HEK293T (cell line): ENCODE data around the gene FAM114A1.

Experiments
- CTCF ChIA-PET: fragments of 350-600 bp; formaldehyde crosslinking; extraction: SDS; loops from one replicate; lab custom pipeline; 2021; ENCODE audit warnings: antibody characterized with exemption, inconsistent platforms; lab: Yijun Ruan, JAX
- POLR2A ChIA-PET: fragments of 350-600 bp; formaldehyde crosslinking; extraction: SDS; loops from one replicate; lab custom pipeline; 2020; ENCODE audit warnings: antibody characterized with exemption, inconsistent platforms; lab: Yijun Ruan, JAX
- DNase-seq: peaks from one replicate; pipeline ENCODE4 v3.0.0; 2012; ENCODE audit warnings: mixed read lengths; ENCODE audit errors: extremely low spot score
- ARNT ChIP-seq: fragments of 450-650 bp; IDR thresholded peaks from 2 replicates; pipeline ENCODE4 v1.6.1; 2017; ENCODE audit warnings: mild to moderate bottlenecking
- BHLHE40 ChIP-seq: fragments of 450-650 bp; IDR thresholded peaks from 2 replicates; pipeline ENCODE4 v1.6.1; 2016; ENCODE audit warnings: mild to moderate bottlenecking, moderate library complexity, borderline replicate concordance
- CTBP1 ChIP-seq: fragments of 450-650 bp; IDR thresholded peaks from 2 replicates; pipeline ENCODE4 v1.6.1; 2016; ENCODE audit warnings: borderline replicate concordance
- ELF4 ChIP-seq: fragments of 450-650 bp; IDR thresholded peaks from 2 replicates; pipeline ENCODE4 v1.6.1; 2017; ENCODE audit warnings: antibody characterized with exemption
- FOXA1 ChIP-seq: fragments of 450-650 bp; IDR thresholded peaks from 2 replicates; pipeline ENCODE4 v1.6.1; 2016; ENCODE audit warnings: mild to moderate bottlenecking
- FOXK2 ChIP-seq: fragments of 450-650 bp; IDR thresholded peaks from 2 replicates; pipeline ENCODE4 v1.6.1; 2016; ENCODE audit warnings: mild to moderate bottlenecking
- FOXM1 ChIP-seq: fragments of 450-650 bp; IDR thresholded peaks from 2 replicates; pipeline ENCODE4 v1.6.1; 2017; ENCODE audit warnings: mild to moderate bottlenecking, borderline replicate concordance
- HDGF ChIP-seq: fragments of 450-650 bp; IDR thresholded peaks from 2 replicates; pipeline ENCODE4 v1.6.1; 2017; ENCODE audit warnings: antibody characterized with exemption, borderline replicate concordance
- L3MBTL2 ChIP-seq: fragments of 450-650 bp; conservative IDR thresholded peaks from 2 replicates; pipeline ENCODE4 v1.6.1; 2016; ENCODE audit warnings: mild to moderate bottlenecking
- LEF1 ChIP-seq: fragments of 450-650 bp; IDR thresholded peaks from 2 replicates; pipeline ENCODE4 v1.6.1; 2017; ENCODE audit warnings: mild to moderate bottlenecking, borderline replicate concordance
- NFRKB ChIP-seq: fragments of 450-650 bp; IDR thresholded peaks from 2 replicates; pipeline ENCODE4 v1.6.1; 2016; ENCODE audit warnings: mild to moderate bottlenecking, moderate library complexity
- SP1 ChIP-seq: fragments of 450-650 bp; IDR thresholded peaks from 2 replicates; pipeline ENCODE4 v1.6.1; 2017
- SUZ12 ChIP-seq: fragments of 450-650 bp; IDR thresholded peaks from 2 replicates; pipeline ENCODE4 v1.6.1; 2016; ENCODE audit warnings: mild to moderate bottlenecking
- TARDBP ChIP-seq: fragments of 450-650 bp; IDR thresholded peaks from 2 replicates; pipeline ENCODE4 v1.6.1; 2016
- ZNF384 ChIP-seq: fragments of 450-650 bp; IDR thresholded peaks from 2 replicates; pipeline ENCODE4 v1.6.1; 2016
- TF ChIP-seq, protein P1 (sequence below): fragments of 450-650 bp; IDR thresholded peaks from 2 replicates; pipeline ENCODE4 v1.6.1; 2016

FAM114A1 gene

DNA sequence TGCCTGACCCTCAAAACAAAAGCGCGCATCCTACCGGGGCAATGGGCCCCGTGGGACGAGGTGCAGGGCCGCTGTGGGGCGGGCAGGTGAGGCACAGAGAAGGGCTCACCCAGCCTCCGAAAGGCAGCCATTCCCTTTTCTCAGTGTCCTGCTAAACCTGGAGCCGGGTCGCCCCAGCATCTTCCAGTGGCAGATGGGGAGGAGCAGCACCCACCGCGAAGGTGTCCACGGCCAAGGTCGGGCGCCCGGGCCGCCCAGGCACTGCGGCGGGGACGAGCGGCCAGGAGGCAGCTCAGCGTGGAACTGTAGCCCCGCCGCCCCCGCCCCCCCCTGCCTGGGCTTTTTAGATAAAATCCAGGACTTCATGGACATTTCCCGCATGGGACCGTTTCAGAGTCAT is 43.8 kb upstream of the FAM114A1 start:
- CTCF ChIA-PET = no interaction called here
- POLR2A ChIA-PET = no interaction called here
- no peak for DNase-seq
- no peak for TF ChIP-seq ELF4
- TF ChIP-seq CTBP1 = no peak
- TF ChIP-seq FOXM1 = no peak
- TF ChIP-seq SUZ12 = no peak
- TF ChIP-seq L3MBTL2 = no peak
- no peak for TF ChIP-seq FOXK2
- no peak for TF ChIP-seq LEF1
- TF ChIP-seq SP1 = no peak
- TF ChIP-seq, protein P1, sequence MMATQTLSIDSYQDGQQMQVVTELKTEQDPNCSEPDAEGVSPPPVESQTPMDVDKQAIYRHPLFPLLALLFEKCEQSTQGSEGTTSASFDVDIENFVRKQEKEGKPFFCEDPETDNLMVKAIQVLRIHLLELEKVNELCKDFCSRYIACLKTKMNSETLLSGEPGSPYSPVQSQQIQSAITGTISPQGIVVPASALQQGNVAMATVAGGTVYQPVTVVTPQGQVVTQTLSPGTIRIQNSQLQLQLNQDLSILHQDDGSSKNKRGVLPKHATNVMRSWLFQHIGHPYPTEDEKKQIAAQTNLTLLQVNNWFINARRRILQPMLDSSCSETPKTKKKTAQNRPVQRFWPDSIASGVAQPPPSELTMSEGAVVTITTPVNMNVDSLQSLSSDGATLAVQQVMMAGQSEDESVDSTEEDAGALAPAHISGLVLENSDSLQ = no peak
- TF ChIP-seq ZNF384 = no peak

DNA sequence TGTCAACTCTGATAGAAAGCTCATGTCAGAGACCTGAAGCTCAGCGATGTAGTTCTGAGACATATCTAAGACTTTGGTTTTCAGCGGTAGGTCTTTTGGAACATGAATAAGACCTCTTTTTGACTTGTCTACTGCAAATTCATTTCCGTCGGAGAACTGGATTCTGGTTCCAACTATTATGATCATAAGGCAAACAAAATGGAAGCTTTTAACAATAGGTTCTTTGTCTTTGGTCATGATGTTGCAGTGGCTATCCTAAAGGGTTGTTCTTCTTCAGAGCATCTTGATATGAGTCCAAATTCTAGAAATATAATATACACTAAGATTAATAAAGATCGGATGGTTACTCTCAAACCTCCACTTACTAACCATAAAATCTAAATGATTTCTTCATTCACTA is 38.4 kb upstream of the FAM114A1 start:
- TF ChIP-seq BHLHE40 (no peak), LEF1 (no peak), FOXM1 (no peak), L3MBTL2 (no peak), SUZ12 (no peak), NFRKB (no peak), CTBP1 (no peak), FOXK2 (no peak), SP1 (no peak), FOXA1 (no peak), ELF4 (no peak), TARDBP (no peak), HDGF (no peak), ZNF384 (no peak), ARNT (no peak)
- TF ChIP-seq, protein P1 = no peak
- ChIA-PET POLR2A (no interaction called here), CTCF (interaction anchor here (2.4 kb wide), 1 partner anchor 32 kb away, joined by 7 read pairs; no protein-coding TSS in a partner anchor)
- no peak for DNase-seq

DNA sequence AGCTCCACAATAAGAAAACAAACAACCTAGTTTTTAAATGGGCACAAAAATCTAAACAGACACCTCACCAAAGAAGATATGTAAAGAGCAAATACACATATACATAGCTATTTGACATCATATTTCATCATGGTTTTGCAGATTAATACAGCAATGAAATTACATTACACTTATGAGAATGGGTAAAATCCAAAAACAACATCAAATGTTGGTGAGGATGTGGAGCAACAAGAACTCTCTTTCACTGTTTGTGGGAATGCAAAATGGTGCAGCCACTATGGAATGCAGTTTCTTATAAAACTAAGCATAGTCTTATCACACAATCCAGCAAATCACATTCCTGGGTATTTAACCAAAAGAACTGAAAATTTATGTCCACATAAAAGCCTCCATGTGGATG is 36.0 kb upstream of the FAM114A1 start:
- TF ChIP-seq NFRKB (no peak), BHLHE40 (no peak), HDGF (no peak), FOXK2 (no peak), LEF1 (no peak), ELF4 (no peak), ZNF384 (no peak)
- ChIA-PET POLR2A (no interaction called here), CTCF (interaction anchor here (0.7 kb wide), 1 partner anchor 746 kb away, joined by 5 read pairs; no protein-coding TSS in a partner anchor)
- DNase-seq = no peak

DNA sequence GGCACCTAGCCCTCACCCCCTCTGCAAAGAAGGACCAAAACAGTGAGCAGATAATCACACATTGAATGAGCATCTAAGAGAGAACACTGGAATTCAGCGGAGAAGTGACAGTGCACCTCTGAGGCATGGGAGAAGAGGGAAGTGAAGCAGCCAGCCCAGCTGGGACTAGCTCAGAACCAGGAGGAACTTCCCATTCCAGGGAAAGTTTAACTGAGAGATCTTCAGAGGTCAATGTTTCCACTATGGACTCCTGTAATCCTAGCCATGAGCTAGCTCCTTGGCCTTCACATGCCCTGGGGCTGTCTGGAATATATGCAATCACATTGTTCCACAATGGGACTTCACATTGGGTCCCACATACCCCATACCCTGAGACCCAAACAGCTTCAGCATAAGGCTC is 35.4 kb upstream of the FAM114A1 start:
- DNase-seq = no peak
- CTCF ChIA-PET = no interaction called here
- POLR2A ChIA-PET = no interaction called here
- TF ChIP-seq LEF1 = no peak
- TF ChIP-seq HDGF = no peak
- no peak for TF ChIP-seq FOXA1
- TF ChIP-seq L3MBTL2 = no peak
- TF ChIP-seq FOXK2 = no peak
- TF ChIP-seq, protein P1 = no peak
- no peak for TF ChIP-seq FOXM1
- no peak for TF ChIP-seq SP1
- no peak for TF ChIP-seq ZNF384
- no peak for TF ChIP-seq NFRKB
- no peak for TF ChIP-seq ARNT
- no peak for TF ChIP-seq SUZ12
- no peak for TF ChIP-seq ELF4
- TF ChIP-seq CTBP1 = no peak
- TF ChIP-seq TARDBP = no peak
- TF ChIP-seq BHLHE40 = no peak

DNA sequence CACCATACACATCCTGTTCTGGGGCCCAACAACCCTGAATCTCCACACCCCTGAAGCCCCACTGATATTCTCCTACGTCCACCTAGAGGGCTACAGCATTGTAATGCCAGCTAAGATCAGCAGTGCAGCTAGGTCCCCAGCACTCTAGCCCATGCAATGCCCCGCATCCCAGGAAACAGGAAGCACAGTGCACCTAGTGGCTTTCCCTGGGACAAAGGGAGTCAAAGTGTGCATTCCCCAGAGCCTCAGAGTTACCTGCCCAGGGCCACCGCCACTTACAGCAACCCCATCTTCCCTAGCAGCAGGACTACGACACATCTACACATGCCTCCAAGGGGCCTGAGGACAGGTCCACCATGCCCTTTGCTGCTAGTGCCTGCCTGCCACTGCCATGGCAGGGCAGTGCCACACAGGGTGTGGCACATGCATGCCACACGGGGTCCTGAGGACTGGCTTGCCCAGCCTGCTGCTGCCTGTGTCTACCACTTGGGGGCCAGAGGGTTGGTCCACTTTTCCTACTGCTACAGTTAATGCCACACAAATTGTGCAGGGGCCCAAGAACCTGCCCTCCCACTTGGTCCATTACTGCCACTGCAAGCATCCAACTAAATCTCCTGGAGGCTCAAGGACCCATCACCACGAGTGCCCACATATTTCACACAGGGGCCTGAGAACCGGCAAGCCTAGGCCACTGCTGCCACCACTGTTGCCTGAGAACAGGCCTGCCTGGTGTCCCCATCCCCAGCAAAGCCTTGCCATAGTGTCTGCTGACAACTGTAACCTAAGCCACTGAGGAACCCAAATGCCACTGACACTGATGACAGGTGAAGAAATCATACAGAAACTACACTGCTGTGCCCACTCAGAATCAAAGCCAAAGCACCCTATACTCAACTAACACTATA is 34.7 kb upstream of the FAM114A1 start:
- no peak for TF ChIP-seq TARDBP
- no peak for TF ChIP-seq NFRKB
- no peak for TF ChIP-seq ARNT
- POLR2A ChIA-PET = no interaction called here
- CTCF ChIA-PET = no interaction called here
- DNase-seq = no peak

DNA sequence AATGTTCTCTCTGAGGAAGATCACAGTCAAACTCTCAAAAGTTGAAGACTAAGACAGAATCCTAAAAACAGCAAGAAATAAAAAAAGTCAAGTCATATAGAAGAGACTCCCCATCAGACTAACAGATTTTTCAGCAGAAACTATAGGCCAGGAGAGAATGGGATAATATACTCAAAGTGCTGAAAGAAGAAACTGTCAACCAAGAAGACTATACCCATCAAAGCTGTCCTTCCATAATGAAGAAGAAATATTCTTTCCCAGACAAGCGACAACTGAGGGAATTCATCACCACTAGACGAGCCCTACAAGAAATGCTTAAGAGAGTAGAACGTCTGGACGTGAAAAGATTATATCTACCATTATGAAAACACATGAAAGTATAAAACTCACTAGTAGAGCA is 33.0 kb upstream of the FAM114A1 start:
- TF ChIP-seq FOXK2 (no peak), TARDBP (no peak), LEF1 (no peak)
- DNase-seq = no peak
- ChIA-PET POLR2A (no interaction called here), CTCF (interaction anchor here (0.5 to 0.6 kb wide), 2 partner anchors 15 to 392 kb away, joined by 3 to 7 read pairs; no protein-coding TSS in a partner anchor)
